GM19193 (cell line): ENCODE measurements around the gene CLMP.

Experiments used
- POLR2A ChIP-seq: IDR thresholded peaks from 4 replicates; pipeline ENCODE4 v1.6.1; 2011; ENCODE audit not compliant: insufficient read depth, insufficient read length; ENCODE audit errors: extremely low read depth

The CLMP gene

DNA sequence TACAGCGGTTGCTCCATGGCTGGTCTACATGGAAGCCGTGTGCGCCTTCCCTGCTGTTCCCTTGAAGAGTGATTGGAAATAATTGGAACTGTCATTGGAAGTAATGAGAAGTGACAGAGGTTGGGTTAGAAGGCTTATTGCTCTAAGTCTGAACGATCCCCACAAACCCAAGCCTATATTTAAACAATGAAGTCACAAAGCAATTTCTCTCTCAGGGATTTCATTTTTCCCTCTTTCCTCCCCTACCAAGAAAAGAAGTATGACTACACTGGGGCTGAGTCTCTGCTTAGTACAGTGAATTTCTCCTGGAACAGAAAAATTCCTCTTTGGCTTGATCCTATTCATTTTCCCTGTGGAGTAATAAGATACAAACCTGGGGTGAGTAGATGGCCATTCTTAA lies 7.8 kb downstream of the CLMP start:
- TF ChIP-seq POLR2A = no peak

DNA sequence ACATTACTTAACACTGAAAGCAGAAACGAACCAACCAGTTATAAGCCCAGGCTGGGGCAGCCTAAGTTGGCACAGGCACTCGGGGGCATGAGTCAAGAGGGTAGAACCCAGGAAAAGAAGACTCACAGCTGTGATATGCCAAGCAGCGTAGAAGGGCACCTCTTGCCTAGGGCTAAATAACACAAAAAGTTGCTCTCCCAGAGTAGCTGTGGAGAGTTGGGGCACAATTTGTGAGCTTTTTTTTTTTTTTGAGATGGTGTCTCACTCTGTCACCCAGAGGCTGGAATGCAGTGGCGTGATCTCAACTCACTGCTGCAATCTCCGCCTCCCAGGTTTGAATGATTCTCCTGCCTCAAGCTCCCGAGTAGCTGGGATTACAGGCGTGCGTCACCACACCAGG lies 8.8 kb downstream of the CLMP start:
- TF ChIP-seq POLR2A = no peak

DNA sequence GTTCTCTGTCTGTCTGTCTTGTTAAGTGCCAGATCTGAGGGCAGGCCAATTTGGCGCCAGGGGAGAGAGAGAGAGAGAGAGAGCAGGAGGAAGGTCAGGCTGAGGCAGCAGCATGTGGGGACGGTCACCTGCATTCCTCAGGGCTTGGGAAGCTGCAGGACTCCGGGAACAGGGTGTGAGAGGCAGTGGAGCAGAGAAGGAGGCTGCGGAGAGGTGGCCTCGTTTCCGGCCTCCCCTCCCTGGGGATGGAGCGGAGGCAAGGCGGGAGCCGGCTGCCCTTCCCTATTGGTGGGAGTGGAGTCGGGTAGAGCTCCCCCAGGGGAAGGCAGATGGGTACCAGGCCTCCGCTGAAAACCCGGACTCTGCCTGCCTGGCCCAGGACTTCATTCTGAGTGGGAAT lies 9.7 kb downstream of the CLMP start:
- no peak for TF ChIP-seq POLR2A

DNA sequence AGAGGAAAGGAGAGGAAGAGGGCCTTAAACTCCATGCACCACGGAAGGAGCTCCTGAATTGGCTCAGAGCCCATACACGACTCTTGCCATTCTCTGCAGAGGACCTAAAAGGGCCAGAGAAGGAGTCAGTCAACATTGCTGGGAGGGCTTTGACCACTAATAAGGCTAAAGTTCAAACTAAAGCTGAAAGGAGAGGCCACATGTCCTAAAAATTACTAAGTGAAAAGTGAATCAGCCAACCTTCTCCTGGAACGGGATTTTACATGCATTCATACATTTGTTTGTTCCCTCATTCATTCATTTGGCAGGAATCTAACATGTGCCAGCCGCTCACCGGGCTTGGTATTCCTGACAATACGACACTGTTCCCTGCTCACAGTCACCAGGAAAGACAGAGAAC lies 10.5 kb downstream of the CLMP start:
- TF ChIP-seq POLR2A = no peak

DNA sequence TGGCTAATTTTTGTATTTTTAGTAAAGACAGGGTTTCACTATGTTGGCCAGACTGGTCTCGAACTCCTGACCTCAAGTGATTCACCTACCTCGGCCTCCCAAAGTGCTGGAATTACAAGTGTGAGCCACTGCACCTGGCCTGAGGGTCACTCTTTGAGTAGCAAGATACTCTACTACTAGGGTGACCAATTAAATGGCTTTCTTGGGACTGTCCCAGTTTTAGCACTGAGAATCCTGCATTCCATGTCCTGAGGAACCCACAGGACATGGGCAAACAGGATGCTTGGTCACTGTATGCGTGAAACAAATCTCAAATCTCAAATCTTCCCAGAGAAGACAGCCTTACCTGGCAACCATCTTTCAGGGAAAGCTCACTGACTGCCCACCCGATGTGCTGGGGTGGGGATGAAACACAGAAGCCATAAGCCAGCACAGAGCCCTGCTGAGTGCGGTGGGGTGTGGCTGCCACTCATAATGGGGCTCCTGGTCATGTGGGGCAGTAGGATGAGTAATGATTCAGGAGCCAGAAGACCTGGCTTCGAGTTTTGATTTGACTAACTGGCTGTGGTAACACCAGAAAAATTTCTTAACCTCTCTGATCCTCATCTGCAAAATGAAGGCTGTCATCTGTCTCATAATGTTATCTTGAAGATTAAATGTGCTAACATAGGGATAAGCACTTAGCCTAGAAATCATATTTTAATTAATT lies 11.5 kb downstream of the CLMP start:
- TF ChIP-seq POLR2A = no peak

DNA sequence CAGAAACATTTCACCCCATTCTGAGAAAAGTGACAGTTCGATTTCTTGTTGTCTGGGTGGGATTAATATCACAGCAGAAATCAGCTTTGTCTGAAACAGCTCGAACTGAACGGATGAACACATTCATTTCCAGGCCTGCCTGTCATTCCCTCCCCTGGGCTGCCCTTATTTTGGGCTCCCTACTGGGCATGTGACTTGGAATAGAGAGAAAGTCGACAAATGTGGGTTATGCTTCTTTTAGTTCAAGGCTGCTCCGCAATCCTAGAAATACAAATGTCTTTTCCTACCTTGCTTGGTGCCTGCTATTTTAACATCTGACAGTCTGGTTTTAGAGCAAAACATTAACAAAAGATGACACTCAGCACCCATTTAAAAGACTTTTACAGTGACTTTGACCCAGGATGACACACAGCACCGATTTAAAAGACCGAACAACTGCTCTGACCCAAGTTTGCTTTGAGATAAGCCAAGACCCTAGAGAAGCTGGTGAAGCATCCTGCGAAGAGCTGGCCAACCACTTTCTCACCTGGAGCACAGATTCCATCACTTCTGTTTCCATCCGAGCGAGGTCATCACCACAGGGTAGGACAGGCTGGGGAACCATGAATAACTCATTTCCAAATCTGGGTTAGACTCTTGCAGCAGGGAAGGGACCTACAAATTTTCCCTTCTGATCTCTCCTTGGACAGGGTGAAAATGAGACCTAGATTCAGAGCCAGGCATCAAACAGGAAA lies 13.1 kb downstream of the CLMP start:
- no peak for TF ChIP-seq POLR2A

DNA sequence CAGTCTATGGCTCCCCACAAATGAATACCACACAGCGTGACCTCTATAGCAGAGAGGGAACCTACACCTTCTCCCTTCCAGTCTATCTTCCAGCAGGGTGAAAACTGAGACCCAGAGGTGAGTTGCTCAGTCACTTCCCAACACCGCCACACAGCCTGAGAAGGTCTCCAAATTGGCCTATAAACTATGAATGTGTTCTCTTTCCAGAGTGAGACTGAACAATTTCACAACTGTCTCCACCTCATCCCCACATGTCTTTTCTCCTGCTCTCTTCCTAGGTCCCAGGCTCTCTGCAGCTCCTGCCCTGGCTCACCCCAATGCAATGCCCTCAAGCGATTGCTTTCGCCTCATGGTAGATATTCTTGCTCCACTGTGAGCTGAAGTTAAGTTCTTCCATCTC lies 14.0 kb downstream of the CLMP start:
- no peak for TF ChIP-seq POLR2A

DNA sequence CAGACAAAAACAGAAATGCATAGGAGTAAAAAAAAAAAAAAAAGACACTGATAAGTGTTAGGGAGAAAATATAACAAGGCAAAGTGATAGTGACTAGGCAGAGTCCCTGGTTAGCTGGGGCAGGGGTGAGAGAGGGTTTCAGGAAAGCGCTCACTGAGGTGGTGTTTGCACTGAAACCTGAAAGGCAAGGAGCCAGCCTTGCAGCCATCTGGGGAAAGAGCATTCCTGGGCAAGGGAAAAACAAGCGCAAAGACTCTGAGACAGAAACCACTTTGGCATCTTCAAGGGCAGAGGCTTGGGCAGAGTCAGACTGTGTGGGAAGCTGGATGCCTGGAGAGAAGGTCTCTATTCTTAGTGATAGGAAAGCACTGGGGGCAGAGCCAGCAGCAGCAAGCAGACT lies 14.5 kb downstream of the CLMP start:
- no peak for TF ChIP-seq POLR2A

DNA sequence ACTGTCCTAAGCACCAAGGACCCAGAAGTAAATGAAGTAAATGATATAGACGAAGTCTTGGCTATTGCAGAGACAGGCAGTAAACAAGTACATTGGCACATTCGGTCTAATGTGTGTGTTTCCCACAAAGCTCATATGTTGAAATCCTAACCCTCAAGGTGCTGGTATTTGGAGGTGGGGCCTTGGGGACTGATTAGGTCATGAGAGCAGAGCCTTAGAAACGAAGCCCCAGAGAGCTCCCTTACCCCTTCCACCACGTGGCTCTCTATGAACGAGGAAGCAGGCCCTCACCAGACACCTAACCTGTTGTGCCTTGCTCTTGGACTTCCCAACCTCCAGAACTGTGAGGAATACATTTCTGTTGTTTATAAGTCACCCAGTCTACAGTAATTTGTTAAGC lies 14.9 kb downstream of the CLMP start:
- no peak for TF ChIP-seq POLR2A

DNA sequence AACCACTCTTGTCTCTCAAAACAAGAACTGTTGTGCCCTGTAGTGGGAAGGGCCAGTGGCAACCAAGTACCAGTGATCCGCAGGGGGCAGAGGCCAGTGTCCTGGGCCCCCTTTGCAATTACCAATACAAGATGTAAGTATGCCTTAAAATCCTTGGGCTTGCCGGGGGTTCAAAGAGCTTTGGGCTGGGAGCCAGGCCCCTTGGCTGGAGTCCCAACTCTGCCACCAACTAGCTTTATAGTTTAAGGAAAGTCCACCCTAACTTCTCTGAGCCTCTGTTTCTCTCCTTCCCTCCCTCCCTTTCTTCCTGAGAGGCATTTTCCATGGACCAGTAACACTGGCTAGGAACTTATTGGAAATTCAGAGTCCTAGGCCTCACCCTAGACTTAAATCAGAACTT lies 15.5 kb downstream of the CLMP start:
- TF ChIP-seq POLR2A = no peak

DNA sequence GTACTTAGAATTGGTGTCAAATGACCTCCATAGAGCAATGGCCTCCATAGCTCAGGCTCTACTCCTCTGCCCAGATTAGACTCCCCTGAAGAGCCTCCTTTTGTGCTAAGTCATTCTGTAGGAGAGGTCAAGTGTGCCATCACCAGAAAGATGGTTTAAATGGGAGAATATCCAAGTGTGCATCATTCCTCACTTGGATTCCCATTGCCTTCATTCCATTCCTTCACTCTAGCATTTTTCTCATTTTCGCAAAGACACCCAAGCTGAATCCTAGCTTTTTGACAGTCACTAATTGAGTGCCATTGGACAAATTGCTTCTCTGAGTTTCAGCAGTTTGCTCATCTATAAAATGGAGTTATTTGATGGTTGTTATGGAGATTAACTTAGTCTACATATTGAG lies 16.9 kb downstream of the CLMP start:
- no peak for TF ChIP-seq POLR2A

DNA sequence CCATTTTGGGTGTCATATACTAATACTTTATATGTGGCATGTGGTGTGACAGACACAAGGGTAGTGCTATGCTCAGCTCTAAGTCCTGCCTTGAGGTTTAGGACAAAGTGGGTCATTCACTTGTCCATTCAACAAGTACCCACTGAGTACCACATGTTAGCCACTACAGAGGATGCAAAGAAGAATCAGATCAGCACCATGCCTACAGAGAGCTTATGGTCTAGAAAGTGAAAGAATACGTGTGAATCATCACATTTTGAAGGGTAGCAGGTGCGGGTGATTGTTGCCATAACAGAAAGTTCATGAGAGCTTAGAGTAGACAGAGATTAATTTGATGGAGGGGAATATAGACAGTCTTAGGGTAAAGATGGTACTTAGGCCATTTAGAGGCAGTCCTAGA lies 18.3 kb downstream of the CLMP start:
- TF ChIP-seq POLR2A = no peak

DNA sequence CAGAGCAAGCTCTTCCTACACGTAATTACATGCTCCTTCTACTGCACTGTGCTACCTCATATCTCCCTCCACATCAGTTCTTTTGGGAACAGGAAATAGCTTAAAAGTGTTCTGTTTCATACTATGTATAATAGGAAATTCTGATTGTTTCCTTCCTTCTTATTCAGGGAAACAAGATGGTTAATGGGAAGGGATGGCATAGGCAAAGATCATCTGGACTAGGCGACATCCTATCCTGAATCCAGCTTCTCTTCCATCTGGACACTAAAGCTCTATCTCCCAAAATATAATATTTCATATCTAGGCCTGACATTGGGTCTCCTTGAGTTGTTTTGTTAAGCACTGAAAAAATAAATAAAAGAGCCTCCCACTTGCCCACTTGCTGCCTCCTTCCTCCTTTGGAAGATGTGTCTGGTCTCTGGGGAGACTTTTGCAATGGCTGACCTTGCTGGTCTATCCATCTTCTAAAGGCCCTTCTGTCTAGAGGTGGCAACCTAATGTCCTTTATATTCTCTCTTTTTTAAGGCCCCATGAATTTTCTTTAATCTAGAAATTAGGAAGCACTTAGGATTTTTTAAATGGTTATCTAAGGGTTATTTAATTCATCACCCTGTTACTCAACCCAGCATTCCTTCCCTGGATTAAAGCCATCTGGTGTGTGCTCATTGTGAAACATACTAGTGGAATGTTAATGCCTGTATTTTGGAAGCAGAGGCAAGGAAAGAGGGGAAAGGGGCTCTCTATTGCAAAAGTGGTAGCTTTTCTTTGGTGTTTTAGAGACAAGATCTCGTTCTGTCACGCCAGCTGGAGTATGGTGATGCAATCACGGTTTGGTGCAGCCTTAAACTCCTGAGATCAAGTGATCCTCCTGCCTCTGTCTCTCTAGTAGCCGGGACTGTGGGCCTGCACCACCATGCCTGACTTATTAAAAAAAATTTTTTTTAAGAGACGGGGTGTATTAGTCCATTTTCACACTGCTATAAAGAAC lies 20.6 kb downstream of the CLMP start:
- TF ChIP-seq POLR2A = no peak

DNA sequence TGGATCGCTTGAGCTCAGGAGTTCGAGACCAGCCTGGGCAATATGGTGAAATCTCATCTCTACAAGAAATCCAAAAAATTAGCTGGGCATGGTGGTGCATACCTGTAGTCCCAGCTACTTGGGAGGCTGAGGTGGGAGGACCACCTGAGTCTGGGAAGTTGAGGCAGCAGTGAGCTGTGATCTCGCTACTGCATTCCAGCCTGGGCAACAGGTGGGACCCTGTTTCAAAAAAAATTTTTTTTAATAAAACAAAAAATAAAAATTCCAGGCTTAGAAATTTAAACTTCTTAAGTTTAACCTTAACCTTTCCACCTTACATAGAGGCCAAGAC lies 21.2 kb downstream of the CLMP start:
- TF ChIP-seq POLR2A = no peak

DNA sequence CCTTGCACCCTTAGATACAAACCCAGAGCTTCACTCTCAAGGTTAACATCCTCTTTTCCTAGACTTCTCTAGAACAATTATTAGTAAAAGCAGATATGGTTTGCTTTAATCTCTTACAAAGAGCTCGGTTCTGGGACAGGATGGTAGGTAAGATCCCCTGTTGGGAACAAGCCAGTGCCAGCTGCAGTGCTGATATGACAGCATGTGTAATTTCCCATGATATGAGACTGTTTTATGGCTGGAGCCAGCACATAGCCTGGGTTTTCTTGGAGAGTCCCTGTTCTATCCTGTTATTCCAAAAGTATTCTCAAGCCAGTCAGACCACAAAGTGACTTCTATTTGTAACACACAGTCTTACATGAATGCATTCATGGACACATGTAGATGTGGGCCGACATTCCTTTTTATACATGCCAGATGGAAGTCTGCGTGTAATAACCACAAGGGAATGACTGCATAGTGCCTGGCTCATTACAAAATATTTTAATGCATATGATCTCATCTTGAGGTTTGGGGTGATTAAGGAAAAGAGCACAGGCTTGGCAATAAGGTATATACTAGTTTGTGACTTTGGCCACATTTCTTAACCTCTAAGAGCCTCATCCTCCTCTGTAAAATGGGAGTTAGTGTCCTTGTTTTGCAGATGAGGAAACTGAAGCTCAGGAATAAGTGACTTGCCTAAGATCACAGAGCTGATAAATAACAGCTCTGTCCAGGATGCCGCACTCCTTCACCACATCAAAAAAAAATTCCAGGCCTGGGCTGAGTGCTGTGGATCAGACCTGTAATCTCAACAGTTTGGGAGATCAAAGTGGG lies 21.8 kb downstream of the CLMP start:
- TF ChIP-seq POLR2A = no peak
